GM19455 (cell line): Measurements from ENCODE around the gene GPR39.

Experiments used
- ATAC-seq: cut with Tn5 transposase; IDR thresholded peaks from one replicate; pipeline ENCODE4 v1.9.1; 2021; ENCODE audit not compliant: unreplicated experiment

GPR39 gene

GRCh38 chr2:132597831-132598230 lies 181.2 kb downstream of the GPR39 start:
- ATAC-seq, result no peak

DNA sequence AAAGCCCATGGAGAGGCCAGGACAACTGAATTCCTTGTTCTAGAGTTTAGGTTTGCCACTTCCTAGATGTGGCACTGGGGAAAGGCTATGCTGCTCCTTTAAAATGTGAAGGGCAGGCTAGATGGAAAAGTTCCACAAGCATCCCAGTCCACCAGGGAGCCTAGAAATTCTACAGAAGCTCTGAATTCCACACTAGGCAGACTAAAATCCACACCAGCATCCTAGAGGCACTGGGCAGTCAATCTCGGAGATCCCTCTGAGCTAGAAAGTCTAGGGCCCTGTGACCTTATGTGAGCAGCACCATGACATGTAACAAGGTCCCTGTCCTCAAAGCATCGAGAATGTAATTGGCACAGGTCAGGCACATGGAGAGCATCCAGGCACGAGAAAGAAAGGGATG lies 181.9 kb downstream of the GPR39 start:
- ATAC-seq, result no peak

DNA sequence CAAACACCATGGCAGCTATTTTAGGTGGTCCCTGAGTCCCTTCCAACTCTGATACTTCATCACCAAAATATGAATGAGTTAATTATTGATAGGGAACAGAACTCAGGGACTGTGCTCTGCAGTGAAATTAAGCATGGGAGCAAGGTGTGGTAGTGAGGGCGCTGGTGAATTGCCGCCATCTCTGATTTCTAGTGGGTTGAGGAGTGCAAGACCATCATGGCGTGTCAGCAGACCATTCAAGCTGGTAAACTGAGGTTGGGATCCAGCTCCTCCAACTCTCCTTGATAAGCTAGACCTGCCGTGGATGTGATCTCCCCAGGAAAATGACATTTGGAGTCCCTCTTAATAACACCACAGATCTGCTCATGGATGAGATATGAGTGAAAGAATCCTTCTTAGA lies 183.0 kb downstream of the GPR39 start:
- ATAC-seq, result no peak

DNA sequence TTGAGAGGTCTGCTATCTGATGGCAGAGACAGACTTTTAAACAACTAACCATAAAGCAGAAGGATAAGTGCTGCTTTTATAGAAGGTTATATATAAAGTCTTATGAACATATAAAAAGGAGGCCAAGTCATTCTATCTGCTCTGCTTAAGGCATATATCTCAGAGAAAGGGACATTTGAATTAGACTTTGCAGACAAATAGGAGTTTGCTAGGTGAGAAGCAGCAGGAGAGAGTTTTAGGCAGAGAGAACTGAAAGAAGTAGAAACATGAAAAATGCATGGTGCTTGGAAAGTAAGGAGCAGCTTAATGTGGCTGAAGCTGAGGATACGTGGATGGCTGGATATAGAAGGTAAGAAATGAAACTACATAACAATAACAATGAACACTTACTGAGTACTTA lies 188.0 kb downstream of the GPR39 start:
- ATAC-seq, result no peak

GRCh38 chr2:132605236-132606180 lies 188.9 kb downstream of the GPR39 start:
- no peak for ATAC-seq

DNA sequence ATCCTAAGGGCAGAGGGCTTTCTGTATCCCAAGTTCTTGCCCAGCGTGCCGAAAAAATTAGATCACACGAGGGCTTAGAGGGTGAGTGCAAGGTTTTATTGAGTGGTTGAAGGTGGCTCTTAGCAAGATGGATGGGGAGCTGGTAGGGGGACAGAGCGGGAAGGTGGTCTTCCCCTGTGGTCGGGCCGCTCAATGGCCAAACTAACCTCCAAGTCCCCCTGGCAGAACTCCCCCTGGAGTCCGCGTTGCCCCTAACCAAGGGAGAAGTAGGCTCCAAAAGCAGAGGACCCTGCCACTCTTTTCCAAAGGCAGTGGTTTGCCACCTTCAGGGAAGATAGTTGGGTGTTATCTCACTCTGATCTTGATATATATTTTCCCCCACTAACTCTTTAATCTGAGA lies 190.0 kb downstream of the GPR39 start:
- ATAC-seq, result no peak

GRCh38 chr2:132607426-132608090 lies 191.0 kb downstream of the GPR39 start:
- no peak for ATAC-seq

GRCh38 chr2:132608311-132608710 lies 191.7 kb downstream of the GPR39 start:
- ATAC-seq, result no peak

GRCh38 chr2:132609101-132609890 lies 192.7 kb downstream of the GPR39 start:
- no peak for ATAC-seq

DNA sequence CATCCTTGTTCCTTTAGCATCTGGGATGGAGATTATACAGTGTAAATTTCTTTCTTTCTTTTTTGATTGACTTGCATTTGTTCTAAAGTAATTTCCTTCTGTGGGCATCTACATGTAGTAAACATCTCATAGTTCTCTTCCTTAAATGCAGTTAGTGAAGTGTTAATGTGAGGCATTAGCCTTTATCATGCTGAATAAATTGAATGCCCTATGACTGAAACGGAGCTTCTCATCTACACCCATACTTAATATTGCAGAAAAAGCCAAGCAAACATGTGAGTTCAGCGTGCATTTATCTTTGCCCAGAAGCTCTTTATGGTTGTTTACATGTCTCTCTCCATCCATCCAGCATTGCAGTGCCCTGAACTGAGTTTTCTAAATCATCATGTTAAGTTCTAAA lies 195.1 kb downstream of the GPR39 start:
- no peak for ATAC-seq

DNA sequence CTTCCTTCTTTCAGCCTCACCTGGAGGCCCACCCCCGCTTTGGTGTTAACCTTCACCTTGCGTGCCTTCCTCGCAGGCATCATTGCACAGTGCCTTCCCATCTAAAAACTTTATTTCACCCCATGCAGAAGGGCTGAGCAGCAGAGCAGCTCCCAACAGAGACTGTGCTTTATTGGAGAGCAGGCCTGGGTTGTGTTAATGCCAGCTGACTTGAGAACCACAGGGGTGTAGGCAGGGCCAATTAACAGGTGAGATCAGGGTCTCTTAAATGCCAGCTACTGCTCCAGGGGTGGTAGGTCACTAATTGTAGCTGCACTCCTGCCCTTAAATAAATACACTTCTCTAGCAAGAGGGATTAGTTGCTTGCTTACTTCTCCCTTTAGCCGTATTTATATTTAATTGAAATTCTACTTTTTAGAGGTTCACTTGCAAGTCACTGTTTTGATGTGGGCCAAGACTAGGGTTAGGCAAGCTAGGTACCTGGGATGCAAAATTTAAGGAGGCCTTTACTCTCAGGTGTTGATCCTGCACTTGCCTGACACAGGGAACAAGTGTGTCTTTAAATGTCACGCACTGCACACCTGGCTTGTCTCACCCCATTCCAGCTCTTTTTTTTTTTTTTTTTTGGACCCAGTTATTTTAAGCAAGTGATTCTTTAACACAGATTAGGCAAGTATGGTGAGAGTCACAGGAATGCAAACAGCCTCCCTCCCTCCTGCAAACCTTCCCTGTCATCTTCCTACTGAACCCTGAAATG lies 198.9 kb downstream of the GPR39 start:
- ATAC-seq, result no peak

DNA sequence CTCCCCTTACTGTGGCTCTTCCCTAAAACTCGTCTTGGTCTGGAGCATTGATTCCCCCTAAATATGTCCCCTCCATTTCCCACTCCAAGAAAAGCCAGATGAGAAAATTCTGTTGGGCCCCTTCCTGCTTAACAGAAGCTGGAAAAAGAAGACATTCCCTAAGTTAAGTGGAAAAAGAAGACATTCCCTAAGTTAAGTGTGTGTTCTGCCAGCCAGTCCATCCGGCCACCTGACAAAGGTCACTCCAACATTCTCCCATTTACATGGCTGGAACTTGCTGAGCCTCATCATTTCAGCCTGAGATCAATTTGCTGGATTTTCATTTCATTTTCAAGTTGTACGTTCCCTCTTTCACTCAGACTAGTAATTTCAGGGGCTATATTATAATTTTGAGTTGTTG lies 201.4 kb downstream of the GPR39 start:
- ATAC-seq, result no peak

- no peak for ATAC-seq
These were observed 202.1 kb downstream of the GPR39 start for GRCh38 chr2:132618734-132619133.

DNA sequence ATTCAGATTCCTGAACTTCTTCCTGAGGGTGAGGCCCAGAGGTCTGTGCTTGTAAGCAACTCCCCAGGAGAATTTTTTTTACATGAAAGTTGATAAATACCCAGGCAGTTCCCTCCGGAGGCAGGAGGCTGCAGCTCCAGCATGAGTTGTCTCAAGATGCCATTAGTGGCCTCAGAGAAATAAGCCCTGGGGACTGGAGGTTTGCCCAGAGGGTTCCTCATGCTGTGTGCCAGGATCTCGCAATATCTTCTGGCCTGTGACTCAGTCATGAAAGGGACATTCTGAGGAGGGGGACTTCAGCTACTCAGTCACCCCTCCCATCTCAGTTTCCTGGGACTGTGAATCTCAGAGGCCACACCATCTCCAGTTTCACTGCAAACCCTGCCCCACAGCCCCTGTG lies 203.5 kb downstream of the GPR39 start:
- ATAC-seq, result no peak

DNA sequence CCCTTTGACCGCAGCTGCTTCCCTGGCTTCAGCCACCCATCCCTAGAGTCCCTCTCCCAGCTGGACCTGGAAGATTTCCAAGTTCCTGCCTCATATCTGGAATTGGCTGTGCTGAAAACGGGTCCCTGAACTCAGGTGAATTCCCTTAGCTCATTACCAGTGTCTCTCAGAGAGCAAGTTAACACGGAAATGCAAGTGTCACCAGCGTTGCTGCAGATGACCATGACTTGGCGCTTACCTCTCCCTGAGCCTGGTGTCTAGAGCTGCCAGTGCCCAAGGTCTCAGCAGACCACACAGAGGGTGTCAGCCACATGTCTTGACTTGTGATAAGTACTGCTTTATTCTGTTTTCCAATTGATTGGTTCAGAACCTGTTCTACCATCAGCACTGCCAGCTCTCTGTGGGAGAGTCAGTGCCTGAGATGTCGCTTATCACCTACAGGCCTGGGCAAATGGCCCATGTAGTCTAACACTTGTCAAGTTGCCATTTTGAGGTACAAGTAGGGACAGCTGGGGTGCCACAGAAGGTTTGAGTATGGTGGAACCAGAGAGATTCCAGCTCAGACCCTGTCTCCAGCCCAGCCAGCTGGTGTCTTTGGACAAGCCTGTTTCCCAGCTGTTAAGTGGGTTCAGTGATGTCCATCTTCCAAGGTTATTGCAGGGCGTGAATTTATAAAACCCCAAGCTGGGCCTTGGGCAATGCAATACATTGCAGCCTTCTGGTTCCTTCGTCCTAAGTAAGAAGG lies 204.7 kb downstream of the GPR39 start:
- no peak for ATAC-seq

GRCh38 chr2:132623096-132623839 lies 206.7 kb downstream of the GPR39 start:
- ATAC-seq, result no peak

DNA sequence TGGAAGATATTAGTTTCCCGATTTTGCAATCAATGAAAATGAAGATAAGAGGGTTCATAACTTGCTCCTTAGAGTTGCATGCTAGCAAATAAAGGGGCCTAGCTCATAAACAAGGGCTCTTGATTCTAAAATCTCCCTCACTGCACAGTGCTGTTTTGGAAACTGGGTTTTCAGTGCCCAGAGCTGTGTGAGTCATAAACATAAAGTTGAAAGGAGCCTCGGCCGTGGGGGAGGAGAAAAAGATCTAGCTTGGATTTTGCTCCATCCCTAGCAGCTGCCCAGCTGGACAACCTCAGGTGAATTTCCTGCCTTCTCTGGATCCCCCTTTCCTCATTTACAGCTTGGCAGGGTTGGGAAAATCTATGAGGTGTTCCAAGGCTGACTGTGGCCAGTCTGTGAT lies 210.9 kb downstream of the GPR39 start:
- ATAC-seq, result no peak

- ATAC-seq, result no peak
These were observed 215.5 kb downstream of the GPR39 start for GRCh38 chr2:132632000-132632649.

DNA sequence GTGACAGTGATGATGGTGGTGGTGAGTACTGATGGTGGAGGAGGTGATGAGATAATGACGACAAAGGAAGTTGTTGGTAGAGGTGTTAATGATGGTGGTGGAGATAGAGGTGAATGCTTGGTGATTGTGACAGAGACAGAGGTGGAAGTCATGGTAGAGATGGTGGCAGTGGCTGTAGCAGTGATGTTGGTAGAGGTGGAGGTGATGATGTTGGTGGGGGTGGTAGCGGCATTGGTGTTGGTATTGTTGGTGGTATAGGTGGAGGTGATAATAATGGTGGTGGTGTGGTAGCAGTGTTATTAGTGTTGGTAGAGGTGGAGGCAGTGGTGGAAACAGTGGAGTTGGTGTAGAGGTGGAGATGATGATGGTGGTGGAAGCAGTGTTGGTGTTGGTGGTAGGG lies 217.0 kb downstream of the GPR39 start:
- no peak for ATAC-seq
